ENCODE results near the gene DAPK1.

The DAPK1 gene

GRCh38 chr9:87572719-87573118 is 75.1 kb downstream of the DAPK1 start:
- DNase-seq = no peak

GRCh38 chr9:87573841-87574342 is 76.2 kb downstream of the DAPK1 start:
- no peak for DNase-seq

- no peak for DNase-seq
Measured at GRCh38 chr9:87577746-87578145, 80.1 kb downstream of the DAPK1 start.

GRCh38 chr9:87578625-87579024 is 81.0 kb downstream of the DAPK1 start:
- DNase-seq = no peak

GRCh38 chr9:87579781-87580541 is 82.3 kb downstream of the DAPK1 start:
- DNase-seq = no peak

GRCh38 chr9:87580941-87581438 is 83.3 kb downstream of the DAPK1 start:
- DNase-seq = no peak

- no peak for DNase-seq
Measured at GRCh38 chr9:87581513-87581912, 83.8 kb downstream of the DAPK1 start.

- DNase-seq = no peak
Measured at GRCh38 chr9:87581949-87582637, 84.4 kb downstream of the DAPK1 start.

- no peak for DNase-seq
Measured at GRCh38 chr9:87584326-87584725, 86.7 kb downstream of the DAPK1 start.

GRCh38 chr9:87585123-87585855 is 87.6 kb downstream of the DAPK1 start:
- DNase-seq = no peak

GRCh38 chr9:87586731-87587355 is 89.2 kb downstream of the DAPK1 start:
- DNase-seq = no peak

- no peak for DNase-seq
Measured at GRCh38 chr9:87587356-87587745, 89.7 kb downstream of the DAPK1 start.

GRCh38 chr9:87587864-87588263 is 90.2 kb downstream of the DAPK1 start:
- DNase-seq = no peak

- DNase-seq = no peak
Measured at GRCh38 chr9:87588339-87588738, 90.7 kb downstream of the DAPK1 start.

GRCh38 chr9:87590996-87591395 is 93.3 kb downstream of the DAPK1 start:
- DNase-seq = no peak

- DNase-seq = no peak
Measured at GRCh38 chr9:87592554-87593358, 95.1 kb downstream of the DAPK1 start.

- DNase-seq = no peak
Measured at GRCh38 chr9:87593359-87593980, 95.8 kb downstream of the DAPK1 start.

GRCh38 chr9:87594194-87594593 is 96.5 kb downstream of the DAPK1 start:
- DNase-seq = no peak

GRCh38 chr9:87594662-87595061 is 97.0 kb downstream of the DAPK1 start:
- no peak for DNase-seq

- DNase-seq = no peak
Measured at GRCh38 chr9:87595610-87596009, 97.9 kb downstream of the DAPK1 start.

GRCh38 chr9:87596862-87597261 is 99.2 kb downstream of the DAPK1 start:
- no peak for DNase-seq

Measured in effector CD4-positive, alpha-beta T cell (primary cell).